AG04449 (cell line): ENCODE data around the gene FREM1.

ENCODE experiments used
- CTCF ChIA-PET: fragments of 350-600 bp; formaldehyde crosslinking; extraction: SDS; loops from one replicate; lab custom pipeline; 2021; ENCODE audit warnings: antibody characterized with exemption; lab: Yijun Ruan, JAX
- POLR2A ChIA-PET: fragments of 400-600, 350-600 bp; formaldehyde crosslinking; extraction: SDS; loops from one replicate; lab custom pipeline; 2020; ENCODE audit warnings: antibody characterized with exemption, inconsistent platforms; lab: Yijun Ruan, JAX
- DNase-seq: peaks from one replicate; pipeline ENCODE4 v3.0.0-alpha.2; 2010; ENCODE audit warnings: low read depth, low spot score
- H3K4me3 ChIP-seq: 2 replicates; pipeline ENCODE4 v1.5.1; 2011; ENCODE audit warnings: low read depth, mild to moderate bottlenecking, control low read depth, low read length
- CTCF ChIP-seq: IDR thresholded peaks from one replicate; pipeline ENCODE4 v1.5.1; 2011; ENCODE audit warnings: mild to moderate bottlenecking, moderate library complexity, low read length, control low read depth, inconsistent platforms; ENCODE audit not compliant: insufficient read depth; ENCODE audit errors: missing control alignments

The FREM1 gene

GRCh38 chr9:14869671-14870070 is 40.6 kb downstream of the FREM1 start:
- no peak for TF ChIP-seq CTCF
- CTCF ChIA-PET, result no interaction called here
- H3K4me3 ChIP-seq, result no peak overlapping the region
- POLR2A ChIA-PET, result no interaction called here
- no peak for DNase-seq

DNA sequence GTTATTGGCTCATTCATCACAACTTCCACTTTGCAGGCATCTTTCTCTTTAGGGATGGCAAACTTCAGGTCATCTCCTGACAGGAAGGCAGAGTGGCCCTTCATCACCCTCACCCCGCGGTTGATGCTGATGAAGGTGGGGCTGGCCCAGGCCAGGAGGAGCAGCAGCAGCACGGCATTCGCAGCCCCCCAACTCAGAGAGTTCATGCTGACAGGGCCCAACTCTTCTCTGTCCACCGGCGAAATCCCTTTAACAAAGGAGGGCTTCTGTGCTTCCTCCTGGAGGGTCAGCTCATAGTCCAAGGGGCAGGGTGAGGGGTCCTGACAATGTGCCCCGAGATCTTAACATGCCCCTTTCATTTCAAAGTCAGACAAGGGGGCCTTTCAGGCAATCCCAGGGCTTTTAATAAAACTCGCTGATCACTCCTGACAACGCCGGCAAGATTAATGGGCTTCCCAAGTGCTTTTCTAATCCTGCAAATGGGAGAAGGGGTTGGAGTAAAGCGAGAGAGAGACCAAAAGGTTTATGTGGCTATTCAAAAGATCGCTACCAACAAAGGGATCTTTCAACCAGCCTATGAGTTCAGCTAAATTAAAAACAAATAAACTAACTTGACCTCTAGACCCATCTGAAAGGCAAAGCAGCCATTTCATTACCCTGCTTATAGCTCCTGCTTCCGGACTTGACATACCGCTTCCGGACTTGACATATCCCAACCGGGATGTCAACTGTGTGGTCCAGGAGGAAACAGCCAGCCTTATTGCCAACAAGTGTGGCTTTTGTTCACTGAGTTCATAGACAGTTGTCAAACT is 41.2 kb downstream of the FREM1 start:
- DNase-seq, result no peak
- no peak overlapping the region for H3K4me3 ChIP-seq
- TF ChIP-seq CTCF, result no peak
- ChIA-PET POLR2A (no interaction called here), CTCF (no interaction called here)

DNA sequence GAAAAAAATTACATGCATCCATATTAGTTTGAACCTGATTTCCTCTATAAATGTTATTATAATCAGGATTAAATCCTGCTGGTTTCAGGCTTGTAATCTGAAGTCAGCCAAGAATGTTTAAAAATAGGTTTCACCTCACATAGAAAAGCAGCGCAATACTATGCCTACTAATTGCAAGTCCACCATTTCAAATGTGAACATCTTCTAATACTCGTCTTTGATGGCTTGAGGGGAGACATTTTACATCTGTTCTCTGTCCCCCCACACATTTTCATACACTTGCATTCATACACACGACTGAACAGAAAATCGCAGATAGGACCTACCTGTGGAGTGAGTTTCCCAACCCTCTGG is 41.8 kb downstream of the FREM1 start:
- DNase-seq, result no peak
- TF ChIP-seq CTCF, result no peak
- ChIA-PET CTCF (no interaction called here), POLR2A (no interaction called here)
- H3K4me3 ChIP-seq, result no peak overlapping the region

DNA sequence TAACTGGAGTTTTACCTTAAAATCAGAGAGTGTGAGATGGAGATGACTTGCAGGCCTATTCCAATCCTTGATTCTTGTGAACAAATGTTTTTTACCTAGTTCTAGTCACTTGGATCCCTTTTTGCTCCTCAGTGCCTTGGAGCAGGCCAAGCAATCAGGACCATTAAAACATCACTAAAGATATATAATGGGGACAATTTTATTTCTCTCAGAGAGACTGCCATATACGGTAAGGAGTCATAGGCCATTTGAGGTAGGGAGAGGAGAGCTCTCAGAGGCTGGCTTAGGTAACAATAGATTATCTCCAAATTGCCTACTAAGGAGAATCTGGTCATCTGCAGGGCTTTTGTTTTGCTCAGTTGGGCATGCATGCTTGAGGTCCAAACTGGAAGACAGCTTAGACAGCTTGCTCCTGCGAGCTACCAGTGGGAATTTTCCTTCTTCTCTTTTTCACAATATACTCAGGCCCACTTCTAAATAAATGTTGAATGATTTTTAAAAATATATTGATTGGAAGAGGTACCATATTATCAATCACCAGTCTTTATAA is 44.0 kb downstream of the FREM1 start:
- DNase-seq, result no peak
- TF ChIP-seq CTCF, result no peak
- H3K4me3 ChIP-seq, result no peak overlapping the region
- CTCF ChIA-PET, result no interaction called here
- POLR2A ChIA-PET, result interaction anchor here (0.6 kb wide), 1 partner anchor 52 kb away, joined by 3 read pairs; no protein-coding TSS in a partner anchor

DNA sequence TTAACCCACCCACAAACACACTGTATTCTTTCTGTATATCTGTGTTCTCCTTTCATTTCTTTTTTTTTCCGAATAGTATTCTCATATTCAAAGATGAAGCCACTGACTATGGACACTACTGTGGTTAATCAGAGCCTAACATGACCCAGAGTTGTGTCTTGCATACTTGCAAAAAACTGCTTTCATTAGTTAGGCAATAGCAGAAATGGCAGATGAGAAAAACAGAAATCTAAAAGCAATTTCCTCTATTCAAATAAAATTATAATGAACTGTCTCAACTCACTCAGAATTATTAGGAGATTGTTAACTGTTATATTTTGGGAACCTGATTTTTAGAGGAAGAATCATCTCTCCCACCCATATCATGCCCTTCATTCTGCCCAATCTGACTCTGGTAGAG is 45.9 kb downstream of the FREM1 start:
- ChIA-PET CTCF (no interaction called here), POLR2A (no interaction called here)
- no peak for DNase-seq
- no peak for TF ChIP-seq CTCF
- no peak overlapping the region for H3K4me3 ChIP-seq

DNA sequence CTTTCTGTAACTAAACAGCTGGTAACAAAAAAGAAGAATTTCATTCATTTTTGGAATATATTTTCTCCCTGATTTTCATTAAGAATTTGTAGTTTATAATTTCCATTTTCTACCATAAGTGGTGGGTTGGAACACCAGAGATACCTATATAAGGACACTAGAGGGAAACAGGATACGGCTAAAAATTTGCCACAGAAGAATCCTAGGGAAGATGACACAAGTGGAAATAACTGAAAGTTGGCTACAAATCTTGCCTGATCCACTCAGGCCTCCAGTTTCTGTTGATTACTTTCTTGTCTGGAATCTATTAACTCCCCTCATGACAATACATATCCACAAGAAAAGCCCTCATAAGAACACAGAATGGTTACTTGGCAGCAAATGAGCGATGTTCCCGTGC is 46.8 kb downstream of the FREM1 start:
- DNase-seq, result no peak
- ChIA-PET POLR2A (no interaction called here), CTCF (no interaction called here)
- no peak overlapping the region for H3K4me3 ChIP-seq
- TF ChIP-seq CTCF, result no peak
